Sigmoid colon (tissue), 4 donors: ENCODE data around the gene RSPH1.

Source experiments
- CTCF ChIP-seq, 4 experiments: fragments of 450-650 bp in 3 of 4; fragments of 200-600 bp in 1 of 4; IDR thresholded peaks; one replicate each; pipeline ENCODE4 v1.5.1; 2016 to 2019; ENCODE audit warnings: antibody characterized with exemption in 4 of 4, mild to moderate bottlenecking in 3 of 4, moderate library complexity in 2 of 4
- EP300 ChIP-seq, 4 donors: sonication (generic); formaldehyde crosslinking; IDR thresholded peaks; one replicate each; pipeline ENCODE4 v1.6.1; 2017; ENCODE audit warnings: antibody characterized with exemption in 4 of 4
- POLR2A ChIP-seq, 2 donors: fragments of 450-650 bp; IDR thresholded peaks; one replicate each; pipeline ENCODE4 v1.6.1; 2016; ENCODE audit warnings: antibody characterized with exemption in 2 of 2, mild to moderate bottlenecking in 2 of 2, moderate library complexity in 2 of 2

GRCh38 chr21:42533306-42533962 lies 37.4 kb upstream of the RSPH1 start:
- TF ChIP-seq CTCF (IDR thresholded peaks at IDR 0.05) (no peak), EP300 (IDR thresholded peaks at IDR 0.05) (no peak), POLR2A (IDR thresholded peaks at IDR 0.05) (no peak)
